Endothelial cell of umbilical vein (primary cell): ENCODE data around the gene LMX1A. TPM values are rescaled to one million over a fixed set of nuclear protein-coding genes. Genes with fewer than 3 reads are reported as not detected.

Source experiments
- BruUV-seq: library from RNA; stranded (reverse); fragments of 400-500 nt; replicated peaks from 2 replicates; lab custom pipeline; 2021; lab: Mats Ljungman, UMichigan
- CTCF ChIA-PET: fragments of 300-600, 350-600 bp; sonication (Branson Sonifier 250); formaldehyde crosslinking; loops from one replicate; lab custom pipeline; 2021; ENCODE audit warnings: antibody characterized with exemption, inconsistent platforms; lab: Charles Lee
- POLR2A ChIA-PET: fragments of 300-600, 350-600 bp; sonication (Branson Sonifier 250); formaldehyde crosslinking; loops from one replicate; lab custom pipeline; 2021; ENCODE audit warnings: antibody characterized with exemption, inconsistent platforms; lab: Charles Lee
- DNase-seq: peaks from one replicate; pipeline ENCODE4 v3.0.0-alpha.2; 2011; ENCODE audit warnings: low read depth, low spot score
- FAIRE-seq: peaks from 2 replicates; lab custom pipeline; 2011; peaks lifted over from hg19 to GRCh38; lab: Jason Lieb, UNC
- H2AFZ ChIP-seq: 2 replicates; pipeline ENCODE4 v1.6.0; 2012; ENCODE audit warnings: low read depth, low read length, control low read depth, inconsistent platforms
- H3K27ac ChIP-seq: 2 replicates; pipeline ENCODE4 v1.5.1; 2011; ENCODE audit warnings: low read depth, mild to moderate bottlenecking, control low read depth, low read length, moderate library complexity; ENCODE audit not compliant: insufficient read depth
- H3K27me3 ChIP-seq, 2 experiments: 2 replicates each; pipeline versions ENCODE4 v1.6.0 to v1.6.1; 2011; ENCODE audit warnings: low read length in 2 of 2, mixed read lengths in 1 of 2; ENCODE audit not compliant: control insufficient read depth in 2 of 2, insufficient read depth in 2 of 2
- H3K36me3 ChIP-seq, 2 experiments: 2 replicates in 1 of 2; 3 replicates in 1 of 2; pipeline ENCODE4 v1.5.1; 2011; ENCODE audit warnings: low read length in 2 of 2, mild to moderate bottlenecking in 1 of 2, moderate library complexity in 1 of 2; ENCODE audit not compliant: control insufficient read depth in 2 of 2, insufficient read depth in 2 of 2; ENCODE audit errors: extremely low read depth in 1 of 2
- H3K4me1 ChIP-seq: 3 replicates; pipeline ENCODE4 v1.5.1; 2011; ENCODE audit warnings: mild to moderate bottlenecking, low read length; ENCODE audit not compliant: control insufficient read depth, insufficient read depth; ENCODE audit errors: extremely low read depth
- H3K4me2 ChIP-seq: 2 replicates; pipeline ENCODE4 v1.6.1; 2011; ENCODE audit warnings: low read length, control low read depth, mixed read lengths; ENCODE audit not compliant: insufficient read depth
- H3K4me3 ChIP-seq, 3 experiments: fragments of 200-600 bp in 1 of 3; sonication (generic), shearing (Covaris generic) in 1 of 3; replicated peaks in 1 of 3; 2 replicates each; pipeline ENCODE4 v1.5.1; 2011 to 2016; ENCODE audit warnings: control low read depth in 3 of 3, low read length in 3 of 3, mild to moderate bottlenecking in 2 of 3, inconsistent platforms in 1 of 3, low read depth in 1 of 3, moderate library complexity in 1 of 3; ENCODE audit not compliant: insufficient read depth in 1 of 3
- H3K79me2 ChIP-seq: 2 replicates; pipeline ENCODE4 v1.6.0; 2012; ENCODE audit warnings: low read length, inconsistent platforms; ENCODE audit not compliant: control insufficient read depth, insufficient read depth
- H3K9ac ChIP-seq: replicated peaks from 2 replicates; pipeline ENCODE3; 2011; ENCODE audit warnings: low read length, control low read depth; ENCODE audit not compliant: insufficient read depth; ENCODE audit errors: extremely low read depth
- H3K9me1 ChIP-seq: replicated peaks from 3 replicates; pipeline ENCODE4 v1.6.0; 2011; ENCODE audit warnings: mild to moderate bottlenecking, low read length; ENCODE audit not compliant: control insufficient read depth, insufficient read depth; ENCODE audit errors: extremely low read depth
- H3K9me3 ChIP-seq: replicated peaks from 2 replicates; pipeline ENCODE4 v1.5.1; 2012; ENCODE audit warnings: low read length, inconsistent platforms; ENCODE audit not compliant: control insufficient read depth, insufficient read depth
- H4K20me1 ChIP-seq: replicated peaks from 2 replicates; pipeline ENCODE3; 2011; ENCODE audit warnings: mild to moderate bottlenecking, low read length; ENCODE audit not compliant: control insufficient read depth, insufficient read depth; ENCODE audit errors: extremely low read depth
- CTCF ChIP-seq, 2 donors: IDR thresholded peaks; 1 replicate in 1 of 2; 2 replicates in 1 of 2; pipeline ENCODE4 v1.5.1; 2011; ENCODE audit warnings: low read length in 2 of 2, mild to moderate bottlenecking in 2 of 2, moderate library complexity in 2 of 2, control low read depth in 1 of 2, inconsistent platforms in 1 of 2, low read depth in 1 of 2; ENCODE audit not compliant: insufficient read depth in 1 of 2; ENCODE audit errors: extremely low read depth in 1 of 2
- EZH2 ChIP-seq: IDR thresholded peaks from 2 replicates; pipeline ENCODE4 v1.6.1; 2012; ENCODE audit warnings: borderline replicate concordance, low read depth, mild to moderate bottlenecking, moderate library complexity, low read length, inconsistent platforms; ENCODE audit not compliant: severe bottlenecking
- FOS ChIP-seq: IDR thresholded peaks from 2 replicates; pipeline ENCODE4 v1.6.1; 2011; ENCODE audit warnings: mild to moderate bottlenecking, low read length, moderate library complexity, borderline replicate concordance; ENCODE audit not compliant: insufficient read depth
- GATA2 ChIP-seq: IDR thresholded peaks from 2 replicates; pipeline ENCODE4 v1.7.0; 2011; ENCODE audit warnings: low read depth, mild to moderate bottlenecking, moderate library complexity, mixed read lengths, low read length; ENCODE audit not compliant: insufficient read length, insufficient read depth
- JUN ChIP-seq: IDR thresholded peaks from 2 replicates; pipeline ENCODE4 v1.6.1; 2011; ENCODE audit warnings: borderline replicate concordance, low read depth; ENCODE audit not compliant: insufficient read length, insufficient read depth
- MYC ChIP-seq: IDR thresholded peaks from one replicate; pipeline ENCODE4 v1.6.1; 2011; ENCODE audit warnings: mild to moderate bottlenecking, low read depth, low read length
- POLR2A ChIP-seq: IDR thresholded peaks from 2 replicates; pipeline ENCODE4 v1.6.1; 2012; ENCODE audit warnings: low read depth, mild to moderate bottlenecking, control low read depth, low read length
- POLR2AphosphoS5 ChIP-seq: IDR thresholded peaks from 2 replicates; pipeline ENCODE4 v1.6.1; 2012; ENCODE audit warnings: low read depth, mild to moderate bottlenecking, control low read depth, low read length, moderate library complexity; ENCODE audit not compliant: insufficient read depth
- dilution Hi-C: fragments of 300-500 bp; cut with MboI; formaldehyde crosslinking; loops from one replicate; pipeline ENCODE4 v1.15.0; 2019; ENCODE audit warnings: low sequenced_read_pairs; ENCODE audit not compliant: extremely low pct_ligation_motif_present
- intact Hi-C: fragments of 100-400 bp; cut with micrococcal nuclease; formaldehyde crosslinking; loops from one replicate; pipeline ENCODE4 v1.10.0; 2022
- polyA plus RNA-seq, 4 experiments: library from polyadenylated mRNA; depleted of rRNA in 3 of 4; stranded (reverse) in 3 of 4; unstranded in 1 of 4; fragments of >200 nt; gene quantifications; 2 replicates each; pipeline versions ENCODE4 v1.2.1 to v1.2.3, GENCODE V29; 2011 to 2012; ENCODE audit warnings: missing spikeins in 1 of 4
- total RNA-seq: library from RNA; stranded (reverse); gene quantifications from 2 replicates; pipeline ENCODE4 v1.2.3, GENCODE V29; 2021
- TF ChIP-seq, protein P1 (sequence below): IDR thresholded peaks from 2 replicates; pipeline ENCODE4 v1.6.1; 2011; ENCODE audit not compliant: insufficient read depth, insufficient read length

Gene LMX1A
- total and polyA plus RNA-seq, 2 donors (not counting 3 experiments of a cell fraction or from before 2014, with no cell fraction given) = not detected

- Histone ChIP-seq H3K4me2 (no peak overlapping the region), H3K79me2 (no peaks in the 10 kb centered on the region), H3K27me3 (peaks cover 13 to 16% of the 10 kb centered on the region in 2 experiments), H3K4me3 (no peak overlapping the region), H4K20me1 (no peaks in the 10 kb centered on the region), H3K9ac (no peak overlapping the region), H3K4me1 (no peaks in the 10 kb centered on the region), H3K36me3 (no peaks in the 10 kb centered on the region), H2AFZ (no peak overlapping the region), H3K9me3 (no peaks in the 10 kb centered on the region), H3K9me1 (no peaks in the 10 kb centered on the region), H3K27ac (no peak overlapping the region)
- TF ChIP-seq JUN (no peak), CTCF (IDR thresholded peaks at IDR 0.05; ENCODE audit: extremely low read depth in 1 of 2, insufficient read depth in 1 of 2, low read depth in 1 of 2, low read length in 2 of 2) (no peak), GATA2 (no peak), FOS (no peak), MYC (no peak), POLR2AphosphoS5 (no peak), EZH2 (no peak), POLR2A (no peak)
- TF ChIP-seq, protein P1, sequence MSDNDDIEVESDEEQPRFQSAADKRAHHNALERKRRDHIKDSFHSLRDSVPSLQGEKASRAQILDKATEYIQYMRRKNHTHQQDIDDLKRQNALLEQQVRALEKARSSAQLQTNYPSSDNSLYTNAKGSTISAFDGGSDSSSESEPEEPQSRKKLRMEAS = no peak
- dilution Hi-C loops = no loop called here
- ChIA-PET POLR2A (no interaction called here), CTCF (interaction anchor here (1.0 to 2.7 kb wide), 4 partner anchors 10 to 209 kb away, joined by 3 to 21 read pairs (median 12); no protein-coding TSS in a partner anchor)
- FAIRE-seq = no peak
- intact Hi-C loops = no loop called here
- no TSS peak for BruUV-seq
- no peak for DNase-seq
These were observed 26.6 kb upstream of the LMX1A start for GRCh38 chr1:165383067-165383466.
